HG03457 (cell line): ENCODE data around the gene VANGL2.

Experiments used
- ATAC-seq: cut with Tn5 transposase; IDR thresholded peaks from one replicate; pipeline ENCODE4 v1.9.1; 2021; ENCODE audit warnings: moderate number of reproducible peaks; ENCODE audit not compliant: unreplicated experiment

VANGL2 gene

DNA sequence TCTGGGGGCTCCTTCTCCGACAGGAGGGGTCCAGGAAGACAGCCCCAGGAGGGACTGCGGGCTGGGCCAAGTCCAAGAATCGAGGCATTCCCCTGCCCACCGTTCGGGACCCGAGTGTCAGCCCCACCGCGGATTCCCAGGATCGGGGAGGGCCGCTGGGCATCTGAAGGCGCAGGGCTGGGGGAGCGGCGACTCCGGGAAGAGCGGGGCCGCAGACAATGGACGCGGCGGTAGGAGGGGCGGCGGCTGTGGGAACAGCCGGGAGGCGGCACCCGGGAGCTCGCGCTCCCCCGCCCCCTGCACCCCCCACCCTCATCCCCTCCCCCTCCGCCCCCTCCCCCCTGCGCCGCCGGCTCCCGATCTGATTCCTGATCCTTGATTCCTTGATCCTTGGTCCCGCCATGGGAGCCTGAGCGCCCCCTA, at the start of gene VANGL2:
Gene VANGL2 (plus strand): TSS at position 342 of the 423 bp plus-strand sequence. CDS start 15,274 bp downstream, outside the sequence.
- no peak for ATAC-seq

DNA sequence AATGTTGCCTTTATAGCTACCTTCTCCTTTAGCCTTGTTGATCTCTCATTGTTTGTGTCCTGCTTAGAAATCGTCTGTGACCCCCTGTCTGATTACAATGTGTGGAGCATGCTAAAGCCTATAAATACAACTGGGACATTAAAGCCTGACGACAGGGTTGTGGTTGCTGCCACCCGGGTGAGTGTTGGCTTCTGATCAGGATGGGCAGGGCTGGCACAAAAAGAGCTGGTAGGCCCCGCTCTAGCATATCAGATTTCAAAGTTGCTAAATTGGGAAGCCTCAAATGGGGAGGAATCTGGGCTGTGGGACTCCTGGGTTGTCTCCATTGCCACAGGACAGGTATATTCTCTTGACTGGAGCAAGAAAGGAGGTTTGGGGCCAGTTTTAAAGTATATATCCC, 48.7 kb upstream of the VANGL2 start:
- no peak for ATAC-seq

- no peak for ATAC-seq
Measured at GRCh38 chr1:160352555-160352954, 47.8 kb upstream of the VANGL2 start.

DNA sequence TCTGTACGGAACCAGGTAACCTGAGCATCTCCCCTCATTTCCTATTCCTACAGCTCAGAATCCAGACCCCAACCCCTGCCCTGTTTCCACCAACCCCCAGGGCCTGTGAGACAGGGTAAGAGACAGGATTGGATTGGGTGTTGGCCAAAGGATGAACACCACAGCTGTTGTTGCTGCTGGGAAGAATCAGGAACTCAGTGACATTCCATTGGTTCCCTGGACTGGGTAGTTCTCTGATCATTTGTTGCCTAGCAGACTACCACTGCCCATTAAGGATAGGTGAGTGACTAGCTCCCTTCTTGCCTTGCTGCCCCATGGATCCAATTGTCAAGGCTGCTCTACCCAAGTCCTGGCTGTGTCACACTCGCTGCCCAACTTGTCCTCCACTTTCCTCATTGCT, 47.1 kb upstream of the VANGL2 start:
- no peak for ATAC-seq

GRCh38 chr1:160354388-160354985, 45.9 kb upstream of the VANGL2 start:
- no peak for ATAC-seq

DNA sequence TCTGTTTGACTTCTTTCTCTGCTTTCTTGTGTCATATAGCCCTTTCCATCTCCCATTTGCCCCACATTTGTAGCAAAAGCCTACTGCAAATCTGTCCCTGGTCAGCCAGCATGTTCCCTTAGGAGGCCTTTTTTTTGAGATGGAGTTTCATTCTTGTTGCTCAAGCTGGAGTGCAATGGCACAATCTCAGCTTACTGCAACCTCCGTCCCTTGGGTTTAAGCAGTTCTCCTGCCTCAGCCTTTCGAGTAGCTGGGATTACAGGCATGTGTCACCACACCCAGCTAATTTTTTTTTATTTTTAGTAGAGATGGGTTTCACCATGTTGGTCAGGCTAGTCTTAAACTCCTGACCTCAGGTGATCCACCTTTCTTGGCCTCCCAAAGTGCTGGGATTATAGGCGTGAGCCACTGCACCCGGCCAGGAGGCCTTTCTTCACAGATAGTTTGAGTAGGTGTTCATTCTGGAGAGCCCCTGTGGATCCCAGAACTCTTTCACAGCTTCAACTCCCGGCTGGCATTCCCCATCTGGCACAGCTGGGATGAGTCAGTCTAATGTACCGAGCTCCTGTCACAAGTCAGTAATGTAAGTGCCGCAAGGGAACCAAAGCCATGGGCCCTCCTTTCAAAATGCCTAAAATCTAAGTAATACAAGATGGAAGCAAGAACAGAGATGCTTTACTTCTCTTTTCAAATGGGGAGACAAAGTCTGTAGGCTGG, 42.9 kb upstream of the VANGL2 start:
- no peak for ATAC-seq

DNA sequence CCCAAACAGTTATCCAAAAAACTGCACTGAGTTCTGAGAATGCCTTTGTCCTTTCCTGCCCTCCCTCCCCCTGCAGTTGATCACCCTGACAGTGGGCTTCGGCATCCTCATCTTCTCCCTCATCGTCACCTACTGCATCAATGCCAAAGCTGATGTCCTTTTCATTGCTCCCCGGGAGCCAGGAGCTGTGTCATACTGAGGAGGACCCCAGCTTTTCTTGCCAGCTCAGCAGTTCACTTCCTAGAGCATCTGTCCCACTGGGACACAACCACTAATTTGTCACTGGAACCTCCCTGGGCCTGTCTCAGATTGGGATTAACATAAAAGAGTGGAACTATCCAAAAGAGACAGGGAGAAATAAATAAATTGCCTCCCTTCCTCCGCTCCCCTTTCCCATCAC, 42.3 kb upstream of the VANGL2 start:
- ATAC-seq, result no peak

- ATAC-seq, result no peak
Measured at GRCh38 chr1:160359559-160360226, 40.7 kb upstream of the VANGL2 start.

DNA sequence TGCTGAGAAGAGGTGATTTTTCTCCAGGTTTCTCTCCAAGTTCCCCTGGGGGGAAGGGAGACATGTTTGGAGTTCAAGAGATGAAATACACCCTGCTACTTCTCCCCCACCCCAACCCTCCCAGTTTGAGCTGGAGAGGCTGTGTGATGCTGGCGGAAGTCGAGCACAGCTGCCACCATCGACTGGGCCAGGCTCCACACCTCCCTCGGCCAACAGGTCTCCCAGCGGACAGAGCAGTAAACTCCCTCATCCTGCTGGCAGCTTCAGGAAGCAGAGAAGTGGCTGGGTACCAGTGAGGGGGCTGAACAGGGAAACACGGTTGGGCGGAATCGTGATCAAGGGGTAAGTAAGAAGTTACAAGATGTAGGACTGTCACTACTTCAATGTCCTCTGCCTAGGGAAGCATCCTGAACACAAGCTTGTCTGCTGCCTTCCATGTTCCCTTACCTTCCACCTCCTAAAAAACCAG, 40.1 kb upstream of the VANGL2 start:
- no peak for ATAC-seq

- no peak for ATAC-seq
Measured at GRCh38 chr1:160361199-160361598, 39.2 kb upstream of the VANGL2 start.

DNA sequence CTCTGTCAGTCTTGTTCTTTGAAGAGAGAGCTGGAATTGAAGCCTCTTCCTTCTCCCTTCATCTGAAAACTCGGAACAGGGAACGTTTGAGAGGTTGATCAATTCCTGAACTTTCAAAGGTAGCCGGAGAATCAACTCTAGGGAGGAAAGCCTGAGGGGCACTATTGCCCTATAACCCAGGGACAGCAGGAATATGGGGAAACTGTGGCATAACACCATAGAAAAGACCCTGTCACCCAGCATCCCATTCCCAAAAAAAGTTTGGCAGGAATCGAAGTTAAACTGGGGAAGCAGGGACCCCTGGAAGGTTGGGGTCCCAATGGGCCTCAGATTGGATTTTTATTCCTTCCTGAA, 38.6 kb upstream of the VANGL2 start:
- ATAC-seq, result no peak

DNA sequence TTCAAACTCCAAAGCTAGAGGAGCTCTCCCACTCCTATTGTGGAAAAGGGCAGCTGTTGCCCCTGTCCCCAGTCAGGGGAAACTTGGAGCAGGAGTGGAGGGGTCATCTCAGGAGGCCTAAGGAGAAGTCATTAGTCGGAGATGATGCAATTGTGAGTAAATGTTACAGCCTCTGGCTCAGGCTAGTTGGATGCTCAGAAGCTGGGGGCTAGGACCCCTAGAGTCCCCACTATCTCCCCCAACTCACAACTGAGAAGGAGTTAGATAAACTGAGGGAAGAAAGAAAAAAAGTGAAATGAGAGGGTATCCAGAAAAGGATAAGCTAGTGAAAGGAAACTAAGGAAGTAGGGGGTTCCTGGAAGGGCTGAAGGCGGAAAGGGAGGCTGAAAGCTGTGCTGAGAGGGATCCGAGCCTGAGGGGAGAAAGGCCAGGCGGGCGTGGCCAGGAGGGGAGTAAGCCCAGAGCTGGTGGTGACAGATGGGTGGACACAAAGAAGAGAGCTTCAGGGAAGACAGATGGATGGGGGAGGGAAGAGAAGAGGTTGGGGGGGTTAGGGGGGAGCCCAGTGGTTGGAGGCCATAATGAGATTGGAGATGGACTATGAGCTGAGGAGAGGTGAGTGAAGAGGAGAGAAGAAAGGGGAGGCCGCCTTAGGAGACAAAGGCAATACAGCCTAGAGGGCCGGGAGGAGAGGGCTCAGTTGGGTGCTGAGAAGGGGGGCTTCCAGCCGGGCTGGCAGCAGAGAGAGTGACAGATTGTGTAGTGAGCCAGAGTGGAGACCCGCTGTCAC, 38.0 kb upstream of the VANGL2 start:
- no peak for ATAC-seq

GRCh38 chr1:160363010-160363409, 37.4 kb upstream of the VANGL2 start:
- ATAC-seq, result no peak

GRCh38 chr1:160363951-160364735, 36.2 kb upstream of the VANGL2 start:
- no peak for ATAC-seq

DNA sequence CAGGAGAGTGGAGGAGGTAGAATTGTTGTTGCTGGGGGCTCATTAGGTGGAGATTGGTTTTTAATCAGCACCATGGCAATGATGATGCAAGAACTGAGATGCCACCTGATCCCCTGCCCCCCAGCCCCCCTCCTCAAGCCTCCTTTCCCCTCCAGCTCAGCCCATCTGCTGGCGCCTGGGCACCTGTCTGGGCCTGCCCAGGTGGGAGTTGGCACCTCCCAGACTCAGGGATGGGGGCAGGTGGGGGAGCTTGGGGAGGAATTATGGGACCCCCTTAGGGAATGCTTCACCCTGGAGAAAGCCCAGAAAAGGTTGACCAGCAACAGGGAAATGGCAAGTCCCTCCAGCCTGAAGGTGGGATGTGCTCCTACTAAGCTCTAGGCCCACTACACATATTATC, 35.0 kb upstream of the VANGL2 start:
- ATAC-seq, result no peak

- ATAC-seq, result no peak
Measured at GRCh38 chr1:160366731-160367515, 33.4 kb upstream of the VANGL2 start, which contains the start of gene NHLH1. Gene NHLH1 (plus strand): TSS chr1:160367071. CDS start chr1:160370732, 3,661 bp downstream.

GRCh38 chr1:160367516-160367900, 32.9 kb upstream of the VANGL2 start:
- no peak for ATAC-seq

DNA sequence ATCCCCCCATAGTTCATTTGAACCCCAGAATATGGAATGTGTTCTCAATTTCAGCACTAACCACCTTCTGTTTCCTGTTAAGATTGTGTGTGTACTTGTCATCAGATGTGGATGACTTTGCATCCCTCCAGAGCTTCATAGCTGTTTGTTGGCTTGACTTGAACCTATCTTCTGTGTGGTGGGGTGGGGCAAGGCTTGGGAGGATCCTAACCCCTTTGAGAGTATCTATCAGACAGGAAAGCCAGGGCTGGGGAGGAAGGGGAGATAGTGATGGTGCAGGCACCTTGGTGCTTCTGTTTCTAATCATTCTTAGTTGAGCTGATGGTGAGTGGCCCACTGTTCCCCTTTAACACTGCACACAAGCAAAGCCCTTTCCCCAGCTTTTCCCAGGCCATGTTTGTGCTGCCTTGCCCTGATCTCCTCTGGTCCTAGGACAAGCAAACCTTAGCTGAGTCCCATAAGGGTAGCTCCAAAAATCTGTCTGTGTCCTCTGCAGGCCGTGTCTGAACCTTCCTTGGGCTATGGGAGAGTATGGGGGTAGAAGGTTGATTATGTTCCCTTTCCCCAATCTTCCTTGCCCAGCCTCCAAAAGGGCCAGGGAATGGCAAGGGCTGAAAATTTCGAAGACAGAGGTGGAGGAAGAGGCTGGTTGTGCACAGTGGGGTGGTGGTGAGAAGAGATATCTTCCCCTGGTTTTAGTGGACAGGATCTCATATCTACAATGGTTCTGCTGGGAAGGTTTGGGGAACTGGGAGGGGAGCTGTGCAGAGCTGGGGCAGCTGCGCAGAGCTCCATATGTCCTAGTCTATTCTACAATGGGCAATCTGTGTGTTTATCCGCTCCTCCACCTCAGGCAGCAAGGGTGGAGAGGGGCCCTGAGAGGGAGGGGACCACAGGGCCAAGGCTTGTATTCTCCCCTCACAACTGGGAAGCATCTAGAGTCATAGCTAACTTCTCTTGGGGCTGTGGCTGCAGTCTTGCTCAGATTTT, 32.1 kb upstream of the VANGL2 start:
- no peak for ATAC-seq
